HG03565 (cell line): ENCODE results near the gene LTB4R2.

Experiments used
- ATAC-seq: cut with Tn5 transposase; IDR thresholded peaks from one replicate; pipeline ENCODE4 v1.9.1; 2021; ENCODE audit warnings: mild to moderate bottlenecking, moderate library complexity; ENCODE audit not compliant: unreplicated experiment

LTB4R2 gene

DNA sequence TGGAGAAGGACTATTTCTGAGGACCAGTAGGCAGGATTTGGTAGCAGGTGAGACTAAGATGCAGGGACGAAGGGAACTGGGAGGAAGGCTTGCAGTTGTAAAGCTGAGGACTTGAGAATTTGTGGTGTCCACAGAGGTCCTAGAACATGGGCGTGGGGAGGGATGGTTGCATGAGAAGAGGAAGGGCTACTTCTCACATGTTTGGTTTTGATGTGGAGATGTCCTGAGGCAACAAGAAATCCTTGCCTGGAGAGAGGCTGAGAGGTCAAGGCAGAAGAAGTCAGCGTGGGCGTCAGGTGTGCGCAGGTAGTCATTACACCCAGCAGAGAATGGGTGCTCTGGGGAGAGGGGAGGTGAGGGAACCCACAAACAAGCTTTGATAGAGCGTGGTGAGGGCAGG, 32.9 kb upstream of the LTB4R2 start:
- ATAC-seq, result no peak

DNA sequence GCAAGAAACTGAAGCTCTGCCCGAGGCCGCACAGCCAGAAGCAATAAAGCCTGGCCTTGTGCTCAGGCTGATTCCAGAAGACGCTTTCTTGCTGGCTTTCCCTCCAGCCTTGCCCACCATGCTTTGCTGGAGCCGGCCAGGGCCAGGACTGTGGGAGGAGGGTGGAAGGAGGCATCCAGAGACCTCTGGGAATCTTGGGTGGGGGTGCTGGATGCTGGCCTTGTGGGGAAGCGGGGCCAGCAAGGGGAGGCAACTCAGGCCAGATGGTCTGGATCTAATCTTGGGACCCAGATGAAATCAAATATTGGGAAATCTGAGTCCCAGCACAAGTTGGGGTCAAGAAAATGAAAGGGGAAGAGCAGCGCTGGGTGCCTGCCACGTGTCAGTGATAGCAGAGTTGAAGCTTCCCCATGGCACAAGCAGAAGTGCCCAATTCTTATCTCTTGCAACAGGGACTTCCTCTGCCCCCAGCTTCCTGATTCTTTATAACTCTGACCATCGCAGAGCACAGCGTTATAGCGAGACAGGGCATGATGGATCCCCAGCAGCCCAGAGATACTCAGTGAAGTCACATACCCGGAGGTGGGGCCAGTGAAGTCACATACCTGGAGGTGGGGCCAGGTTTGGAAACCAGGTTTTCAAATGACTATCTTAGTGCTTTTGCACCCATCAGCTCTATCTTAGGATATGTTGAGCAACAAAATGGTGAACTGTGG, 32.2 kb upstream of the LTB4R2 start:
- no peak for ATAC-seq

DNA sequence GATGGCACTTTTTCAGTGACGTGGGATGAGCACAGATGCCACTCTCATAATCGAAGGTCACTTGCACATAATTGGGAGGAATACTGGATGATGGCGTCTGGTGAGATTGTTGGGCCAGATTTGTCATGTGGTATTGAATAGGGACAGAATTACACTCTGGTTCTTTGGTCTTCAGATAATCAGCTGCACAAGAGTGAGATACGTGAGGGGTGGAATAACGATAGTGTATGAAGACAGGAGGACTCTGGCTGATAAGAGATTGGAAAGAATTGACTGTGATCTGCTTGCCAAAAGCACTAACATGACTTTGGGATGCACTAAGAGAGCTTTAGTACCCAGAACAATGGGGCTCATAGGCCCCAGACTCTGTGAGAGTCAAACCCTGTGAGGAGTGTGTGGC, 31.5 kb upstream of the LTB4R2 start:
- ATAC-seq, result no peak

DNA sequence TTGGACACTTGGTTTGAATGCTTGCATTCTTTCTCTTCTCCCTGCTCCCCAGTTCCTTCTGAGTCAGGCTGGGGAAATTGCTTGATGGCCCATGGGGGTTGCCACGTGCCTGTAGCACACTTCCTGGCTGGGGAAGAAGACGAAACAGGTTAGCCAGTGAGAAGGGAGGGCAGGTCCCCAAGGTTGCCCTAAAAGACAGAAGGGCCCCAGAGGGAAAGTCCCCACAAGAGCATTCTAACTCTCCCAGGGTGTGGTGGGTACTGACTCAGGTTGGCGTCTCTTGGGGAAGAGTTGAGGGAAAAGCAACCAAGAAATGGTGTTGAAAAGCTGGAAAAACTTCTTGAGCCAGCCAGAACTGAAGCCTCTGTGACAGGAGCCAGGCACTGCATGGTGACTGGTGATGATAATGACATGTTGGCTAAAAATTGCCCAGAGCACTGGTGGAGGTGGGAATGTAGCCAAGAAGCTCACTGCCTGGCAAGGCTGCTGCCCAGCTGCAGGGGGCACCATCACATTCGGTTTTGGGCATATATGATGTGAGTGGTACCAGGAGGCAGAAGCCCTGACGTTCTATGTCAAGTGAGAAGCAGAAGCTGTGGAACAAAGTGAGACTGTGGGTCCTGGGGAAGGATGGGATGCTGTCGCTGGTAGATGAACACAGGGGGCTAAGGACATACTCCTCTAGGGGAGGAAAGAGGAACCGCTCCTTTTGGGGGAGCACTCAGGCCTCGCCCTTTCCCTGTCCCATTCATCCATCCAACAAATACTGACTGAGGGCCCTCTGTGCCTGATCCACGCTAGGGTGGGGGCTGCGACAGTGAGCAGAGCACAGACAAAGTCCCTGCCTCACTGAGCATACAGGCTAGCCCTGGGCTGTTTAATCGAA, 30.4 kb upstream of the LTB4R2 start:
- peak; percentile 48 for ATAC-seq

DNA sequence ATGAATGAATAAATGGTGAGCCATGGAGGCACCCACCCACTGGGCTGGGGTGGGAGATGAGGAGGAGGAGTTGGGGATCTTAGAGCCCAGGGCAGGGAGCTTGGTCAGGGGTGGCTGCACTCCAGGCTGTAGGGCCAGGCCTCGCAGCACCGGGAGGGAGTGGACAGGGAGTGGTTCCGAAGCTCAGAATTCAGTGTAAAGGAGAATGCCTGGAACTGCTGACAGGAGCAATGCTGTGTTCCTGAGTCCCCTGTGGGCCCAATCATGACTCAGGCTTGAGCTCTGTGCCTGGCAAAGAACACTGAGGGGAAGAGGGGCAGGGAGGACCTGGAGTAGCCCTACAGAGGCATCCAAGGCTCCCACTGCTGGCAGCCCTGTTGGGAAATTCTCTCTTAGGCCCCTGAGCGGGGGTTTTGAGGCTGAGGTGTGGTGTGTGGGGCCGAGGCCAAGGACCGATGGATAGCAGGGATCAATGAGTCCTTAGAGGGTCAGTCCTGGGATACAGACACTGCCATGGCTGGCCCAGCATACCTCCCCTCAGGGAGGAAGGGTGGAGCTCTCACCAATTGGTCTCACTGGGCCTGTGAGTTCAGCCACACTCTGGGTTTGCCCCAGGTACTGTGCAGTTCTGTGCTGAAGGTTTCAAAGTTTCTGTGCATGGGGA, 29.0 kb upstream of the LTB4R2 start:
- no peak for ATAC-seq

DNA sequence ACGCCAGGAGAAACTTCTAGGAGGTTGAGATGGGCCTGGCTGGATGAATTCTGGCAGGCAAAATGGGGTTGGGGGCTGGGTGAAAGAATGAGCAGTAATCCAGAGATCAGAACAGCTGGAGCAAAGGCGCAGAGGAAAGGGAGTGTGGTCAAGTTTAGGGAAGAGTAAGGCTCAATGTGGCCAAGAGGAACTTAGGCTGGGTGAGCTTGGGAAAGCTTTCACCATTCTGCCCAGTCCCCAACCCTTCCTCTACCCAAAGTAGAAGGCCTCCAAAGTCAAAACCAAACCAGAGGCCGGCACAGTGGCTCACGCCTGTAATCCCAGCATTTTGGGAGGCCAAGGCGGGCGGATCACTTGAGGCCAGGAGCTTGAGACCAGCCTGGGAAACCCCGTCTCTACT, 28.3 kb upstream of the LTB4R2 start:
- ATAC-seq, result no peak

DNA sequence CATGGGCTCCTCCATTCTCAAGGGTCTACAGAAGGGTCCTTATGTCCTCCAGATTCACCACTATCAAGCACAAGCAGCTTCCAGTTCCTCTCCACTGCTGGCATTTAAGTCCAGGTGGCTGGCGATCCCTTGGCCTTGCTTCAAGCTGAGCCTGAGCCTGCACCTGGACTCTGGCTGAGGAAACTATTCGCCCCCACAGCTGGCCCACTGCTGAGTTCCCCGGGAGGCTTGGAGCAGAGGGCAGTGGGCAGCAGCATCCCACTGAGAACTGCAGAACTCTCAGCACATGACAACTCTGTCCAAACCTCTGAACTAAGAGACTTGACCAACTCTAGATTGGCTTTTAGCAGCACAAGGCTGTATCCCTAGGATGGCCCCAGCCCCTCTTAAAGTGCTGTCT, 27.2 kb upstream of the LTB4R2 start:
- no peak for ATAC-seq

DNA sequence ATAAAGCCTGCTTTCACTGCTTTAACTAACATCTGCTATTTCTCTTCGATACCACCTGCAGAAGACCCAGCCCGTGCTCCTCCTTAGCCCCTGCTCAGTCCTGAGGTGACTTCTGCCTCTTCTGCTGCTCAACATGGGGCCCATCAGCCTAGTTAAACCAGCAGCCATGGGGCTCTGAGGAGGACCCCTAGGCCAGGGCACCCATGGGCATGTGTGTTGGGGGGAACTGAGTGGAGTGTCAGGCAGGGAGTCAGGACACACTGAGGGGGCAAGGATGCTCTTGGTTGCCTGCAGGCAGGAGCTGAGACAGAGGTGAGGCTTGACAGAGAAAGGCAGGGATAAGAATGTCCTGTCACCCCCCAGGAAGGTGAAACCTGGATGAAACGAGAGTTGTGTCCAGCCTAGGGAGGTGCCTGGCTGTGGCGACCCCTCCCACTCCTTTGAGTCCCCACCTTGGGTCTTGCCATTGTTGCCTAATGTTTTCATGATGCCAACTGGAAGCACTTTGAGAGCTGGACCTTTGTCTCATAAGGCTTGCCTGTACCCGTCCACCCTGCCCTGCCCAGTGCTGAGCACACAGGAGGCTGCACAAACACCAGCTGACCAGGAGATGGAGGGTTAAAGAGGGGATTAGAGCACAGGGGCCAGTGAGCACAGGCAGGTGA, 26.0 kb upstream of the LTB4R2 start:
- no peak for ATAC-seq

DNA sequence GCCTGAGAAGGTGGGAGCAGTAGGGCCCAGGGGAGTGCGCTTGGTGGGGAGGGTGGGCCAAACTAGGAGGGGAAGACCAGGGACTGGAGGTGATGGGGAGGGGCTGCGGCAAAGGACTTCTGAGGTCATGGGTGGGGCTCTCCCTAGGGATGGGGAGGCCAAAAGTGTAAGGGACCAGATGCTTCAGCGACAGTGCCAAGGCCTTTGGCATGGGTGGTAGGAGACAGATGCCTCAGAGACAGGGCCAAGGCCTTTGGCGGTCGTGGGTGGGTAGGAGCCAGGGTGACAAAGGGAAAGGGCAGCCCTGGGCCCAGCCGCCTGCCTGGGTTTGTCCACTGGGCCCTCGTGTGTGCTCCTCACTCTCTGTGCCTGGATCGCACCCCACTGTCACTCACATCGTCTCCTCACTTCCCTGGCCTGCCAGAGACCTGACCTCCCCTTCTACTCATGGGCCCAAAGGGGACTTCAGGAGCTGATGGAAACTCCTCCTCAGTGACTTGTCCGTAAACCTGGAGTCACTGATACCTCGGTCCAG, 25.4 kb upstream of the LTB4R2 start:
- ATAC-seq, result no peak

DNA sequence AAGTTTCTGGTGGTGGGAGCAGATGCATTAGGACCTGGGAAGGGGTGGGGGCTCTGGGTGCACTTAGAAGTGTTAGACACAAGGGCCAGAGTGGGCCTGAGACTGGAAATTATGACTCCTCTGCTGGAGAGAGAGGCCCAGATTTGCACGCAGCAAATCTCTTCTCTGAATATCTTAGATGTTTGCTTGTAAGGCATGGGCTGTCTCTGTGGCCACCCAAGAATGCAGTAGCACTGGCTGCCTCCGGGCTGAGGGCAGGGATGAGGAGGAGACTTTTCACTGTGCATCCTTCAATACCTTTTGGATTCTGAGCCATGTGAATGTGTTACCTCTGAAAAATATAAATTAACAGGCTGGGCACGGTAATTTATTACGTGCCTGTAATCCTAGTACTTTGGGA, 24.6 kb upstream of the LTB4R2 start:
- ATAC-seq, result no peak

DNA sequence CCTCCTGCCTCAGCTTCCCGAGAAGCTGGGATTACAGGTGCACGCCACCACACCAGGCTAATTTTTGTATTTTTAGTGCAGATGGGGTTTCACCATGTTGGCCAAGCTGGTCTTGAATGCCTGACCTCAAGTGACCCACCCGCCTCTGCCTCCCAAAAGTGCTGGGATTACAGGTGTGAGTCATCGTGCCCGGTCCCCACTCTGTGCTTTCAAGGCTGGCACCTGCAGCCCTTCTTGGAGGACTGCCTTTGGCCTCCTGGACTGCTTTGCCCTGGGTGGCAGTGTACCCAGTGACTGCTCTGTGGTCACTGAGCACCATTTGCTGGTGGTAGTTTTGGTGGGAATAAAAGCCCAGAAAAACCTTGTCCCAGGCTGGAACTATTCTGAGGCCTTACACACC, 22.9 kb upstream of the LTB4R2 start:
- ATAC-seq, result no peak

DNA sequence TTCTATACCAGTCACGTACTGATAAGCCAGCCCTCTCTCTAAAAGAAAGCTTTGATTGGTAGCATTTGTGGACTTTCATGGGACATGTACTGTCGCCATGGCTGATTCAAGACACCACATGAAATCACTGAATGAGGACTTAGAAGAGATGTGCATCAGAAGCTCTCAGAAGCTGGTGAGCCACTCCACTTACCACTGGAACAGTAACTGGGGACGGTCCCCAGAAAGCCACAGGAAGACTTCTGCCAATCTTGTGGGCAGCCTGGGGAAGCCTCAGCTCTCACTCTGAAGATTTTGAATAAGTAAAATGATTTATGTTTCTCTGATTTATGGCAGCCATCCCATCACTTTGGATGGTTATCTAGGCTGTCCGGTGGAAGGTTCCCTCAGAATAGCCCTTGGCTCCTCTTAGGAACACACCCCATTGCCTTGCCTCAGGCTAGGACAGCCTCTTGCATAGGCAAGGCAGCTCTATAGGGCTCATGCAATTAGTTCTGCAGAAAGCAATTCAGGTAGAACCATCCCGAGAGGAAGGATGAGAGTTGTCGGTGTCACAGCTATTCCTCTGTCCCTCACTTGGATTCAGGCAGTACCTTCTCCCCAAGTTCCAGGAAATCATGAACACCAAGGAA, 20.2 kb upstream of the LTB4R2 start:
- ATAC-seq, result peak; percentile 37

DNA sequence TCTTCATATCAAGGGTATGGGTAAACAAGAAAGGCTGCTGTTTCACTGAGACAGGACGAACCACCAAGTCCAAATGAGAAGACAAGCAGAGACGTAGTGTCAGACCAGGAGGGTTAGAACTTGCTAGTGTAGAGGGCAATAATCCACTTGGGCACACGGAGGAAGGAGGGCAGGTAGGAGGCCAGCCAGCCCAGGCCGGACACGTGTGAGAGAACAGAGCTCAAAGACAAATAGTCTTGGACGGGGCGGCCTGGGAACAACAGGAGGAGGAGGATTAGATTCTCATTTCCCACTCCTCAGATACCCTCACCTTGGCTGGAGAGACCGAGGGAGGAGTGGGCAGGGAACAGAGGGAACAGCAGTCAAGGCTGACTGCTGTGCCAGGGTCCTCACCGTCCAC, 19.2 kb upstream of the LTB4R2 start:
- ATAC-seq, result no peak

DNA sequence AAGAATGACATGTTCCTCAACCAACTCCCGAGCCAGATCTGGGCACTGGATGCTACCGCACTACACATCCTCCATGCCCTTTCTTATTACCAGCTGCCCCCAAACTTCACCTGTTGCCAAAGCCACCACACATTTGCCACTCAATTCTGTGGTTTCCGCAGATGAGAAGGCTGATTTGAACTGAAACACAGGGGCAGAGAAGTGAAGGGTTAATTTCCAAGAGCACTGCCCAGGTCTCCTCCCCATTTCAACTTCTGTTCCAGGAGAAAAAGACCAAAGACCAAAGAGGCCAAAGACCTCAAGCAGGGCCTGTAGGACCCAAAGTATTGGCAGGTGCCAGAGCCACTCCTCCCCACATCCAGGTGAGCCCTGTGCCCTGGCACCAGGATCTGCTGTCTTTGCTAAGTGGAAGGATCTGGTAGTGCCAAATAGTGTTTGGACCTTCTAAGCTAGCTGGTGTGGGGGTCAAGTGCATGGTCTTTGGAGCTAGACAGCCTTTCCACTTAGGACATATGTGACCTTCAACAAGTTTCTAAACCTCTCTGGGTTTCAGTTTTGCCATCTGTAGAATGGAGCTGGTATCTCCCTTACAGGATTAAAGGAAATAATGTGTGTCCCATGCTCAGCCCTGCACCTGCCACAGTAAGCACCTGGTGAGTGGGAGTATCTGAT, 18.4 kb upstream of the LTB4R2 start:
- no peak for ATAC-seq

DNA sequence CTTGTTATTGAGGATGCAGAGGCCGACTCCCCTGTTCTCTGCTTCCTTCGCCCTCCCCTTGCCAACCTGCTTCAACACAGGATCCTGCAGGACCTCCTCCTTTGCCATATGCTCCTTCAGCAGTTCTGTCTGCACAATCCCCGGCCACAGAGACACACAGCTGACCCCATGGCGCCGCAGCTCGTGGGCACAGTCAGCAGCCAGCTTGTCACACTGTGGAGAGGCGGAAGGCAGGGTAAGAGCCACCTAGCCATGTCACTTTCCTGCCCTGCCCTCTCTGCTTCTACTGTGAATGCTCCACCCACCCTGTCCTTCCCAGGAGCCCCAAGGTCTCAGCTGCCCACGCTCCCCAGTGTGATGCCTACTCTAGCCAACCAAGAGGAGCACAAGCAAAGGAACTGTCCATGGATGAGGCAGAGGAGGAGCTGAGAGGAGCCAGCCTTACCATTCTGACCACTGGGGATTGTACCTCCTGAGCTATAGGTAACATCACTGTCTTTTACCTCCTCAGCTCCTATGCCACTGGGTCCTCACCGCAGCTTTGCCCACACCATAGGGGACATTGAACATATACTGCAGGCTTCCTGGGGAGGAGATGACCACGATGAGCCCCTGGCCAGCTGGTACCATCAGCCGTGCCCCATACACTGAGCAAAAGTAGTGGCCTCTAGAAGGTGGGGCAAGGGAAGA, 17.7 kb upstream of the LTB4R2 start:
- no peak for ATAC-seq

DNA sequence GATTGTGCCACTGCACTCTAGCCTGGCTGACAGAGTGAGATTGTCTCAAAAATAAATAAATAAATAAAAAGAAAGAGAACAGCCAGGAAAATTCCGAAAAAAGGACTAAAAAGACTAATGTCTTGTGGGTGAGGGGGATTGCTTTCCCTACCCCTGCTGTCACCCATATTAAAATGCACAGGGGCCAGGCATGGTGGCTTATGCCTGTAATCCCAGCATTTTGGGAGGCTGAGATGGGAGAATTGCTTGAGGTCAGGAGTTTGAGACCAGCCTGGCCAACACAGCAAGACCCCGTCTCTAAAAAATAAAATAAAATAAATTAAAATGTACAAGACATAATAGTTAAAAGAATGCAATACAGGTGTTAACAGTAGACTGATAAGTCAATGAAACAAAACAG, 16.4 kb upstream of the LTB4R2 start:
- ATAC-seq, result no peak

DNA sequence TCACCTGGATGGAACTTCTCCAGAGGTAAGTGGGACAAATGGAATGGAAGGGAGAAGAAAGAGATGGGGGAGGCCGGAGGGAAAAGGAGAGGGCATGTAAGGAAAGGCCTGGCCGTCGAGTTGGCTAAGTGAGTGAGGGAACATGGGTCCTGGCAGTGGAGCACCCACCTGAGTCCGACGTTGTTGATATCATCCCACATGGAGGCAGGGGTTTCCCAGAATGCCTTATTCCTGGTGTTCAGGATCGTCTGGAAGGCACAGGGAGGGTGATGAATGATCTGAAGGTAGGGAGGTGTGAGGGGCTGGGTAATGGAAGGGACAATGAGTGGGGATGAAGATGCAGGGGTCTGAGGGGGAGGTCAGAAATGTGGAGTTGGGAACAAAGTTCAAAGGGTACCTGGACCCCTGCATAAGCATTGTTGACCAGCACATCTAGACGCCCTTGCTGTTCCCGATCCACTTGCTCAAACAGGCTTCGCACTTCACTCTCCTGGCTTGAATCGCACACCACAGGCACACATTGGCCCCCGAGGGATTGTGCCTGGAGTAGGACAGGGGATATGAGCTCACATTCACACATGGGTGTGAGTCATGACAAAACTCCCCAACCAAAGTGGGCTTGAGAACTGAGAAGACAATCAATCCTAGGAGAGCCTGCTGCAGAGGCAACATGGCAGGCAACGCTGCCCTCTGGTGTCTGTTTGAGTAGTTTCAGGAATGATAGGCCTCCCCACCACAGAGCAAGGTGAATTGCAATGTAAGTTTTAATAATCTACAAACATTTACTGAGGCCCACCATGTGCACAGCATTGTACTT, 13.4 kb upstream of the LTB4R2 start:
- ATAC-seq, result peak; percentile 46

DNA sequence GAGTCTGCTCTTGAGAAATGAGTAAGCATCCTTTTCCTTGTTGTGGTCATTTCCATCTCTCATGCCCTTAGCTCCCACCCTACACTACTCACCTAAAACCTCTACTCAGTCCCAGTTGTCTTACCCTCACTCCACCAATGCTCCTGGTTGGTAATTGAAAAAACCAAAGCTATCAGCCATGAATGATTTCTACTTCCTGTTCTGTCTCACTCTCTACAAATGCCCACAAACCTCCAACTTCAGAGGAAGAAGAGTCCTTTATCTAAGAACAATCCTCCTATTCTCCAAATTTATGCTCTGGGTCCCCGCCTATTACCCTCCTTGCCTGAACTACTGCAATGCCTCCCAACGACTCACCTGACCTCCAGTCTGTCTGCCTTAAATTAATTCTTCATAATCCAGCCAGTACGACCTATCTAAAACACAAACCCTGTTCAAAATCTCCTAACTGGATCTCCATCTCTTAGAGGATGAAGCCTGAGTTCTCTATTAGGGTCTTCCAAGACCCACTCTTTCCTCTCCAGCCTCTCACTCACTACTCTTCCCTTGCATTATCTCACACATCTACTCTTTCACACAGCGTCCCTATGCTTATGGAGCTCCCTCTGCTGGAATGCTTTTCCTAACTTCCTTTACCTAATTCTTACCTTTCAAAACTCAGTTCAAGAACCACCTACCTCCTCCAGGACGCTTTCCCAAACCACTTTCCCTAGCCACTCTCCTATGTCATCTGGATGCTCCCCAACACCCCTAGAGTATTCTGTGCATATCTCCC, 12.6 kb upstream of the LTB4R2 start:
- ATAC-seq, result peak; percentile 2
